T-helper 1 cell (primary cell): ENCODE results near the gene GSDME.
"Not testable (repeated sequence)": the region's sequence is repeated elsewhere in the genome, so short reads cannot be mapped to it uniquely, and the experiment has no call there.

Experiments used
- DNase-seq, 5 donors: peaks; one replicate each; pipeline ENCODE4 v3.0.0-alpha.2; 2012 to 2020

The GSDME gene

DNA sequence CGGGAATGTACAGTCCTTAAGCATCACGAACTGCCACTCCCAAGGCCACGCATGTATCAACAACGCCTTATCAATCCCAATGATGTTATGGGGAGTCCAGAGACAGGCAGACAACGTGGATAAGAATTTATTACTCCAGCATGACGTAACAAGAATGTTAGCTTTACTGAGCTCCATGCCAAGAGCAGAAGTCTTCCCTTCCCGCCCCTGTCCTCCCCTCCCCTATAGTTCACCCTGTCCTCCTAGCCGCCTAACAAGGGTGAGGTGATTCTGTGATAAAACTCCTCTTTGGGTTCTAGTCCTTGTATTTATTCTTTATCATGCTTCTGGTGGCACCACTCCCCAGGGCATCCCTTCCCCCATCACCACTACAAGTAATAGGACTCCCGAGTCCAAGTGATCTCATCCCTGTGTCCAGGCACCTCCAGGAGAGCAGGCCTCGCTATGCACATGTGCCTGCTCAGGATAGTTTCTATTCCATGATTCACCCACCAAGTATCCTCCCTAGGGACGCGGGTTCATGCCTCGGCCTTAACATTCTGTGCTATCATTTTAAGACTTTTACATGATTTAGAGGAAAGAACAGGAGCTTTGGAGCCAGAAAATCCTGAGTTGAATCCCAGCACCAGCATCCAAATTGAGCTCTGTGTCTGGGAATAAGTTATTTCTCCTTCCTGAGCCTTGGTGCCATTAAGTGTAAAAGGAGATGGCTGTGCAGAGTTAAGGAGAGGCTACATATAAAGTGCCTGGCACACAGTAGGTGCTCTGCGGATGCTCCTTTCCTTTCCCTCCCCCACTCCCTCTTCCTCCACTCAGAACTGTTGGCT, 15.4 kb downstream of the GSDME start:
- DNase-seq = no peak

- no peak for DNase-seq
These were observed 16.4 kb downstream of the GSDME start for GRCh38 chr7:24740871-24741270.

DNA sequence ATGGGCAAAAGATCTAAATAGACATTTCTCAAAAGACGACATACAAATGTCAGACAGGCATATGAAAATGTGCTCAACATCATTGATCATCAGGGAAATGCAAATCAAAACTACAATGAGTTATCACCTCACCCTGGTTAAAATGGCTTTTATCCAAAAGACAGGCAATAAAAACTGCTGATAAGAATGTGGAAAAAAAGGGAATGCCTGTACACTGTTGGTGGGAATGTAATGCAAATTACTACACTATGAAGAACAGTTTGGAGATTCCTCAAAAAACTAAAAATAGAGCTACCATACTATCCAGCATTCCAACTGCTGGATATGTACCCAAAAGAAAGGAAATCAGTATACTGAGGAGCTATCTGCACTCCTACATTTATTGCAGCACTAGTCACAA, 18.0 kb downstream of the GSDME start:
- DNase-seq = no peak

- no peak for DNase-seq
These were observed 18.7 kb downstream of the GSDME start for GRCh38 chr7:24738577-24738976.

DNA sequence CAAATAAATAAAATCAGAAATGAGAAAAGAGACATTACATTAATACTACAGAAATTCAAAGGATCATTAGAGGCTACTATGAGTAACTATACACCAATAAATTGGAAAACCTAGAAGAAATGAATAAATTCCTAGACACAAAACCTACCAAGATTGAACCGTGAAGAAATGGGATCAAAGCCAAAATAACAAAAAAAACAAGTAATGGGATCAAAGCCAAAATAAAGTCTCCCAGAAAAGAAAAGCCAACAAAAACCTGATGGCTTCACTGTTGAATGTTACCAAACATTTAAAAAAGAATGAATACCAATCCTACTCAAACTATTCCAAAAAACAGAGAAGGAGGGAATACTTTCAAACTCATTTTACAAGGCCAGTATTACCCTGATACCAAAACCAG, 20.0 kb downstream of the GSDME start:
- no peak for DNase-seq

- not testable (repeated sequence) for DNase-seq
These were observed 21.7 kb downstream of the GSDME start for GRCh38 chr7:24735594-24735993.

GRCh38 chr7:24734306-24734705, 23.0 kb downstream of the GSDME start:
- no peak for DNase-seq

GRCh38 chr7:24733414-24734060, 23.7 kb downstream of the GSDME start:
- DNase-seq = no peak

GRCh38 chr7:24732646-24733413, 24.4 kb downstream of the GSDME start:
- DNase-seq = no peak

DNA sequence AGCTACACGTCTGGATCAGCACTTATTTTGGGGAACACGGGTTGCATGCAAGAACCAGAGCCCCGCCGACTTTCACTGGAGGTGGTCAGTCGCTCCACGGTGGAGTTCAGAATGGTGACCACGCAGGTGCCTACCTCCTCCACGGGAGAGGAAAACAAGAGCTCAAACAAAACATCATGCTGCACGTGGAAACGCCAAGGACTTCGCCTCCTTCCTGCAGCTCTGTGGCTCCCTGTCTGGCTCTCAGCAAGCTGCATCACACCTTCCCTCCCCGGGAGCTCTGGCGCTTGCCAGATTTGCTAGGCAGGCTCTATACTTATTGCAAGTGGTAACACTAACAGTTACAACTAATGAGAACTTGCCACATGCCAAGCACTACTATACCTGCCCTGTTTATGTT, 26.0 kb downstream of the GSDME start:
- DNase-seq = no peak

- no peak for DNase-seq
These were observed 27.3 kb downstream of the GSDME start for GRCh38 chr7:24730018-24730369.

GRCh38 chr7:24729365-24730017, 27.8 kb downstream of the GSDME start:
- DNase-seq = no peak

- no peak for DNase-seq
These were observed 28.5 kb downstream of the GSDME start for GRCh38 chr7:24728503-24729364.

DNA sequence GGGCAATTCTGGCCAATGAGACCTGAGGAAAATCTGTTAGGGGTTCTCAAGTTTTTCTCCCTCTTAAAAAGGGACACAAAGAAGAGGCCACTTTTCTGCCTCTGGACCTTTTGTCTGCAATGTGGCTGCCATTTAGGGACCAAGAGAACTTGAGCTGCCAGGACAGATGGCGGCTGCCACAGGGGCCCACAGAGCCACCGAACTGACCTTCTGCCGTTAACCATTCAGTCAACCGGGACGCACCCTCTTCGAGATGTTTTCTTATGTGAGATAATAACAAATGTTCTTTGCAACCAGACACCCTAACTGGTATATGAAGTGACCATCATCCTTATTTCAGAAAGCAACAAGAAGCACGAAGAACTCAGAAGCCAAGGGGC, 29.2 kb downstream of the GSDME start:
- DNase-seq = no peak

DNA sequence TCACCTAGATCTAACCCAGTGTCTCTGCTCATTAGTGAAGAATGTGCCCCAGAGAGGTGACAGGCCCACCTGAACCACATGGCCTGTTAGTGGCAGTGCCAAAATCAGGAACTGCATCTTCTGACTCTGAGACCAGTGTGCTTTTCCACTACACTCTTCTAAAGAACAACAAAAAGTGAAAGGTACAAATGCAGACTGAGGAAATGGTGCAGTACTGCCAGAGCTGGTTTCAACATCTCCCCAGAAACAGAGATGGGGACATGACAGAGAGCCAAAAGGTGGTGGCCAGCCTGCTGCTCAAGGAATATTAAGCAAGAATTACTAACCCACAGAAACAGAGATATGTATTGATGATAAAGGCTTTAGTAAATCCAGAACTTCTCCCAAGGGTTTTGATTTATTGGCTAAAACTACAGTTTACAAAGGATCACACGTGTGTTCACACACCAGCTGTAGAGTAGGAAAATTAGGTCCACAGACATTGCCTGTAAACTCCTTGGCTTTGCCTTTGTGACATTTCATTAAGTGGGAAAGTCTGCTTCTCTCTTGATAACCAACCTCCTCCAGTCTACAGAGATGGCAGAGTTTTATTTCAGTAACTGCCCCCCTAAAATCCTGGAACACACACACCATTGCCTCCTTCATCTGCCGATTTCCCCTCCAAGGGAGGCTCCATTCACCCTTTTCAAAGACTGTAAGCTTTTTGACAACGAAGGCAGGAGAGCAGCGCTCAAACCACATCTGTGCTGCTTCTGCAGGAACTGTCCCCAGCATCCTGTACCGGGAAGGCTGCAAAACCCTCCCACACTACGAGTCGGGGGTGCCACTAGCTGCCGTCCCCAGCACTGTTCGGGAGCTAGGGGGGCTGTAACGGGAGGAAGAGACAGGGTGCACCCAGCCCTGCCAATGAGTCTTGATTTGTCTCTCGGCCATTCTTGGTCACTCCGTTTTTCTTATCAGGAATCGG, 29.8 kb downstream of the GSDME start:
- DNase-seq = no peak

DNA sequence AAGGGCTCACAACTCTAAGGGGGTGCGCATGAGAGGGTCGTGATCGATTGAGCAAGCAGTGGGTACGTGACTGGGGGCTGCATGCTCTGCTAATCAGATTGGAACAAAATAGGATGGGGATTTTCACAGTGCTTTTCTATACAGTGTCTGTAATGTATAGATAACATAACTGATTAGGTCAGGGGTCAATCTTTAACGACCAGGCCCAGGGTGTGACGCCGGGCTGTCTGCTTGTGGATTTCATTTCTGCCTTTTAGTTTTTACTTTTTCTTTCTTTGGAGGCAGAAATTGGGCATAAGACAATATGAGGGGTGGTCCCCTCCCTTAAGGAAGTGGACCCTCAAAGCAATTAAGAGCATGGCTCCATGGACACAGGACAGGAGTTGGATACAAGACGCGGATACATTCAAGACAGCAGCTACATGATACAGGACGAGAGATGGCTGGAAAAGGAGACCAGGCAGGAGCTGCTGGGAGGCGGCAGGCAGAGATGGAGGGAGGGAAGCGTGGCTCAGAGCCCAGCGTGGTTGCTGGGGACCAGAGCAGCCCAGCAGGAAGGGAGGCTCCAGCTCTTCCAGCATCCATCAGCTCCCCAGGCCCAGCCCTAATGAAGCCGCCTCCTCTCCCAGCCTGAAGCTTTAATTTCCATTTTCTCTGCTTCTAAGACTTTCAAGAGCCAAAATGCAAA, 31.6 kb downstream of the GSDME start:
- no peak for DNase-seq

- no peak for DNase-seq
These were observed 32.6 kb downstream of the GSDME start for GRCh38 chr7:24724451-24725190.

GRCh38 chr7:24723178-24723530, 34.1 kb downstream of the GSDME start:
- DNase-seq = no peak

GRCh38 chr7:24722386-24723177, 34.7 kb downstream of the GSDME start:
- DNase-seq = no peak
